NCI-H69 (cell line): ENCODE results near the gene SMIM17.
"Not testable (repeated sequence)": the region's sequence is repeated elsewhere in the genome, so short reads cannot be mapped to it uniquely, and the experiment has no call there.

Experiments
- DNase-seq: peaks from one replicate; lab custom pipeline; 2025; lab: John Stamatoyannopoulos, UW

Gene SMIM17

DNA sequence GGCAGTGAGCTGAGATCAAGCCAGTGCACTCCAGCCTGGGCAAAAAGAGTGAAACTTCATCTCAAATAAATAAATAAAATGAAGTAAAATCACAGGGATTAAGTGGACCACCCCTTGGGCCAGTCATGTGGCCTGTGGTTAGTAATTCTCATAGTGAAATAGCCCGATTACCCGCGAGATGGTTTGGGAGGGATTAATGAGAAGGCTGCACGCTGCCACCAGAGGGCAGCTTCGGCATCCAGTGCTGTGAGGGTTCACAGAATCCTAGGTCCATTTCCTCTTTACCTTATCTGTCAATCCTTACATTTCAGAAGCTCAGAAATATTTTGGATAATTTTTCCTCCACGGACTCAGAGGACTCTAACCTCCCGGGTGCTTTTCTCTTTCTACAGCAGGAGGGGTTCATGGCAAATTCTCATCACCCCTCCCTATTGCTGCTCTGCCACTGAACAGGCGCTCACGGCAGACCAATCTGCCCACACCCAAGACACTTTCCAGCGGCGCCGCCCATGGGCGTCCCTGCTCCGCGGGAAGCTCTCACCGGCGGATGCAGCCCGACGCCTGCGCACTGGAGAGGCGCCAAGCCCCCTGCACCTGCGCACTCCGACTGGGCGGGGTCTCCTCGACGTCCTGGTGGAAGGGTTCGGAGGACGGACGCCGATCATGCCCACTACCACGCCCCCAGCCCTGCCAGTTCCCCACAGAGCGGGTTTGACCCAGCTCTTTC, 17.6 kb downstream of the SMIM17 start:
- peak; percentile 45 for DNase-seq

GRCh38 chr19:56661248-56661647, 18.3 kb downstream of the SMIM17 start:
- DNase-seq: no peak

DNA sequence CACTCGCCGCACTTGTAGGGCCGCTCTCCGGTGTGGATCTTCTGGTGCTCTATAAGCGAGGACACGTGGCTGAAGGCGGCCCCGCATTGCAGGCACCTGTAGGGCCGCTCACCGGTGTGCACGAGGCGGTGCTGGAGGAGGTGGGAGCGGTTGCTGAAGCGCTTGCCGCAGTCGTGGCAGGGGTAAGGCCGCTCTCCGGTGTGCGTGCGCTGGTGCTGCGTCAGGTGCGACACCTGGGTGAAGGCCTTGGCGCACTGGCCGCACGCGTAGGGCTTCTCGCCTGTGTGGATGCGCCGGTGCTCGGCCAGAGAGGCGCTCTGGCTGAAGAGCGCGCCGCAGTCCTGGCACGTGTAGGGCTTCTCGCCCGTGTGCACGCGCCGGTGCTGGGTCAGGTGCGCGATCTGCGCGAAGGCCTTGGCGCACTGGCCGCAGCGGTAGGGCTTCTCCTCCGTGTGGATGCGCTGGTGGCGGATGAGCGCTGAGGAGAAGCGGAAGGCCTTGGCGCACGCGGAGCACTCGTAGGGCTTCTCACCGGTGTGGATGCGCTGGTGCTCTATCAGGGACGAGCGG, 21.1 kb downstream of the SMIM17 start:
- DNase-seq: no peak

- no peak for DNase-seq
Observed at GRCh38 chr19:56664511-56664910, 21.6 kb downstream of the SMIM17 start.

- DNase-seq: no peak
Observed at GRCh38 chr19:56667311-56667870, 24.4 kb downstream of the SMIM17 start.

DNA sequence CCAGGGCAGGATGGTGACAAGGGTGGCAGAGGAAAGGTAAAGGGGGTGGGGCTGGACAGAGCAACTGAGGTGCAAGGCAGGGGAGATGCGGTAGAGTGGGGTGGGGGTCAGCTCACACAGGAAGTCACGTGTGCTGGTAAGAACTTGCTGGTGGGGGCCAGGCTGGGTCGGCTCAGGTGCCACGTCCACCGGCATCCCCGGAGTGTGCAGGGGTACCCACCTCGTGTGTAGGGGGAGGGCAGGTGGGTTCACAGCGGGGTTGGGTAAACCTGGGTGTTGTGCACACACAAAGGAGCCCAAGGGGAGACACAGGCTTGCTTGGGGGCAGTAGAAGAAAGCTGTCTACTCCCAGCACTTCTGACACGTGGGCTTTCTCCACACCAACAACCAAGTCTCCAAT, 25.7 kb downstream of the SMIM17 start:
- no peak for DNase-seq

DNA sequence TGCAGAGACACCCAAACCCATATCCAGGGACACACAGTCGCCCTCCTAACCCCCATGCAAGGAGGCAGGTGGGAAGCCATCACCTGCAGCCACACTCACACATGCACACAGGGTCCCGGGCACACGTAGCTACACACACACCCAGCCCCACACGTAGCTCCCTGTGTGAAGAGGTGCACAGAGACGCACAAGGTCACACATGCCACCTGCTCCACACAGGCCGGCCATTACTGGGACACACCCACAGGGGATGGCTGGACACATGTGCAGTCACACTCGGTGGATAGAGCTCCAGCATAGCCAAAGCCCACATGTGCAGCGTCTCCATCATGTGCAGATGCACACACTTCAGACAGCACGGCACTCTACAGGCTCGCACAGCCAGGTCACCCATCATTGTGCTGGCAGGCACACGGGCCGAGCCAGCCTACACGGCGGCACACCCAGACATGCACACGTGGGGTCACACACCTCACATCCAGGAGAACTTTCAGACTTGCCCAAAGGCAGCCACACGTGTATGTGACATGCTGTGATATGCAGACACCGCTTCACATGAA, 27.5 kb downstream of the SMIM17 start:
- DNase-seq: no peak

DNA sequence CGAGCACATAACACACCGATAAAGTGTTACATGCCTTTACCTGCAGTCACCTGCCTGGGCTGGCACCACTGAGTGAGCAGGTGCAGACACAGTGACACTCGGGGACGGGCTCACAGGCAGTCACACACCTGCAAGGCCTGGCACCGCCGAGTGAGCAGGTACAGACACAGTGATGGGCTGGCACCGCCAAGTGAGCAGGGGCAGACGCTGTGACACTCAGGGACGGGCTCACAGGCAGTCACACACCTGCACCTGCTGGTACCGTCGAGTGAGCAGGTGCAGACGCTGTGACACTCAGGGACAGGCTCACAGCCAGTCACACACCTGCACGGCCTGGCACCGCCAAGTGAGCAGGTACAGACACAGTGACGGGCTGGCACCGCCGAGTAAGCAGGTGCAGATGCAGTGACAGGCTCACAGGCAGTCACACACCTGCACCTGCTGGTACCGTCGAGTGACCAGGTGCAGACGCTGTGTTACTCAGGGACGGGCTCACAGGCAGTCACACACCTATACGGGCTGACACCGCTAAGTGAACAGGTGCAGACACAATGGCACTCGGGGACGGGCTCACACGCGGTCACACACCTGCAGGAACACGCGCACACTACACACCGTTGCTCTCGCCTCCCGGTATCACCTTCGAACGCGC, 28.1 kb downstream of the SMIM17 start:
- DNase-seq: no peak

- DNase-seq: no peak
Observed at GRCh38 chr19:56671613-56671994, 28.6 kb downstream of the SMIM17 start, which contains the start of gene ZNF835. Gene ZNF835 (minus strand): TSS chr19:56671757. CDS start chr19:56665198, 6,559 bp downstream.

DNA sequence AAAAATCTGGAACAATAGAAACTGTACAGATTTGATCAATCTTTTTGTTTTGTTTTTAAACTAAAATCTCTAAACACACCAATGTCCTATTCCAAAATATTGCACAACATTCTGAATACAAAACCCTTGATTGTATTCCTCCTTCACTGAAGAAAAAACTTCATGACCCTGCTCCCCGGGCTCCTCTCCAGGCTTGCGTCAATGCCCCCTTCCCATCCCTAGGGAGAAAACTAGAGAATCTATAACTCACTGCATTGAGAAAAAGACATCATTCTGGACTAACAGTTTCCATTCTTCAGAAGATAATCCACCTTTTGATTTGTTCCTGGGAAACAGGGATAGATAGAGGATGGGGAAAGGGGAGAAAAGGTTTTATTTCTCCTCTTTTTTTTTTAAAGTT, 29.7 kb downstream of the SMIM17 start:
- DNase-seq: not testable (repeated sequence)

DNA sequence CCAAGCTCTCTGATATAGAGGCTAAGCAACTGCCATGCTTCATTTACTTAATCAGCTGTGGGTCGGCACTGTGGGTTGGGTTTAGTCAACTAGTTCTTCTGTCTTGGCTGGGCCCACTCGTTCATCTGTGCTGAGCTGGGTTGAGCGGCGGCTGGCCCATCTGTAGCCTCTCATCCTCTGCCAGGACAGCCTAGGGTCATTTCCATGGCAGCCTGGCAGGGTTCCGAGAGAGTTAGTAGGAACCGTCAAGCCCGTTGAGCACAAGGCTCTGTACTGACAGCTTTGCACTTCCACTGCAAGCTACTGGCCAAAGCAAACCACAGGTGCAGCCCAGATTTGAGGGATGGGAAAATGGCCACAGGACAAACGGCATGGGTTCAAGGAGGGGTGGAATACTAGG, 35.2 kb downstream of the SMIM17 start:
- no peak for DNase-seq

DNA sequence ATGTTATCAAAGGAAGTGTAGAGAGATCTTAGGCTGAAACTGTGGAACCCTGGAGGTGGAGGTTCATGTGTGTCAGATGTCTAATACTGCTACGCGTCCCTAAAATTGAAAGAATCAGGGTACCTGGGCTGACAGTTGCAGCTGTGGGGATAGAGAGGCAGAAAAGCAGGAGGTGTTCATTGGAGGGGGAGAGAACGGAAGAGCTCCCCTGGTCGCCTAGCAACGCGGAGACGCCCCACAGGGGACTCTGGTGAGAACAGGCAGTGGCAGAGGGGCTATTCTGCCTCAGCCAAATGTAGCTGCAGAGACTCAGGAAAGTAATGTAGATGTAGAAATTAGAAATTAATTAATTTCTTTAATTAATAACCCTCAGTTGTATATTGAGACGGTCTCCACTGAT, 38.7 kb downstream of the SMIM17 start:
- peak; percentile 24 for DNase-seq

DNA sequence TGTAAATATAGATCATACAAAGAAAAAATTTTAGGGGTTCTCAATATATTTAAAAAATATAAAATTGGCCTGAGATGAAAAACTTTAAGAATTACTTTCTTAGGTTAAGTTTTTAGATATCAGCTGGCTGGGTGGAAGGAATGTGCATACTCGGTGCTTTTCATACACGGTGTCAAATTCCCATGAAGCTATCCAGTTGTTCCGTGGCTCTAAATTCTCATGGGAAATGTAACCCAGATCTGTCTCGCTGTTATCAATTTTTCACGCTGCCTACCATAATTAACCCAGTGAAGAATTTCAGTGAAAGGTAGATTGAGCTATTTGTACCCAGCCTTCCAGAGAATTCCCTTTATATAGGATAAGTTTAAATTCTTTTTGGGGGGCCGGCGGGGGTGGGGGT, 40.2 kb downstream of the SMIM17 start:
- no peak for DNase-seq

- DNase-seq: no peak
Observed at GRCh38 chr19:56687031-56687430, 44.1 kb downstream of the SMIM17 start.

DNA sequence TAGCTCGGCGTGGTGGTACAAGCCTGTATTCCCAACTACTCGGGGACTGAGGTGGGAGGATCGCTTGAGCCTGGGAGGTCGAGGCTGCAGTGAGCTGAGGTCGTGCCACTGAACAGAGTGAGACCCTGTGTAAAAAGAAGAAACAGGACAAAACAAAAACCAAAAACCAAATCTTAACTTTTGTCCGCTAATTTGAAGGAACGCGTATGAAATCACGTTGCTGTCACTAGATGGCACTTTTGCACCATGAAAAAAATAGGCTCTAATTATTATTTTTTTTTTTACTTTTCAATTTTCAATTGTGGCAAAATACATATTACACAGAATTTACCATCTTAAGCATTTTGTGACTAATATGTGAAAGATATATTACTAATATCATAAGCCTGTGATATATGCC, 46.2 kb downstream of the SMIM17 start:
- no peak for DNase-seq

GRCh38 chr19:56690670-56691069, 47.7 kb downstream of the SMIM17 start:
- no peak for DNase-seq

GRCh38 chr19:56692206-56692895, 49.4 kb downstream of the SMIM17 start:
- no peak for DNase-seq

DNA sequence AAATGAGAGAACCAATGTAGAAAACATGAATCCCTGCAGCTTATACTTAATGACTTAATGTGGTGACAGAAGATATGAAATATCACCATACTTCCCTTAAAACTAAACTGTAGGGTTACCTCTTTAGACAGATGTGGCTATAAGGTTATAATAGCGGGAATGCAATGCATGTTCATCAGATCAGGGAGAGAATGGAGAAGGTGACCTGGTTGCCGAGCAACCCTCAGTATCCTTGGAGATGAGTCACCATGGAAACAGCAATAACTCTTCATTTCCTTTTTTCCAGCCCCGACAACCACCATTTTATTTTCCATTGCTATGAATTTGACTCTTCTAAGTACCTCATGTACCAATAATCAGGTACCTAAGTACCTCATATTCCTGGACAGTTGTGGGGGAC, 56.6 kb downstream of the SMIM17 start:
- DNase-seq: no peak

DNA sequence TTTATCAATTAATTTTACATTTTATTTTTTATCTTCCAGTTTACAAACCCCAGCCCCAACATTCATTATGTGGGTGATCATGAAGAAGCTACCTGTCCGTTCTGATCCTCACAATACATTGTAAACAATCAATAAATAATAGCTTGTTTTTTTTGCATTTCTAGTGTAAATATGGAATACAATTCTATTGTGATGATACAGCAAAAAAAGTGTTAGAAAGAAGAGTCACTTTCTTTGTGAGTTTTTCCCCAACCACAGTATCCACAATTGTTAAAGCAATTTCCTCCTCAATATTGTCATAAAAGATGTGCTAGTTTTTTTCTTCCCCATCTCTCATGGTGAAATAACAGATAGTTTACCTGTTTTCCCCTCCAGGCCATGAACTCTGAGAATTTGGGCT, 58.9 kb downstream of the SMIM17 start:
- no peak for DNase-seq

- no peak for DNase-seq
Observed at GRCh38 chr19:56705939-56706338, 63.0 kb downstream of the SMIM17 start.
